Measurements from ENCODE around the gene HHAT.

HHAT gene

GRCh38 chr1:210709701-210710100 lies 381.0 kb downstream of the HHAT start:
- no peak for DNase-seq (ENCODE audit: low spot score)

- DNase-seq (ENCODE audit: low spot score), result no peak
These were observed 383.3 kb downstream of the HHAT start for GRCh38 chr1:210711825-210712612.

- DNase-seq (ENCODE audit: low spot score), result no peak
These were observed 386.4 kb downstream of the HHAT start for GRCh38 chr1:210715072-210715471.

GRCh38 chr1:210722410-210723081 lies 393.8 kb downstream of the HHAT start:
- DNase-seq (ENCODE audit: low spot score), result peak; percentile 93

- DNase-seq (ENCODE audit: low spot score), result peak; percentile 25
These were observed 394.9 kb downstream of the HHAT start for GRCh38 chr1:210723646-210724045.

- DNase-seq (ENCODE audit: low spot score), result peak; percentile 46
These were observed 396.1 kb downstream of the HHAT start for GRCh38 chr1:210724768-210725167.

Small RNA genes lying within 50 kb of the gene (small RNA-seq; reads per million reads assigned to genes)
- 85.9 to 117 reads per million in 2 experiments for gene RNU5A-8P
